Measurements from ENCODE around the gene BTF3. TPM values are rescaled to one million over a fixed set of nuclear protein-coding genes. Genes with fewer than 3 reads are reported as not detected.

The BTF3 gene
- total and polyA plus RNA-seq, 2 of the 8 experiments (the other 6 are each of a cell fraction or from before 2014, with no cell fraction given) = 396 to 754 TPM

GRCh38 chr5:73469878-73470277 is 28.4 kb upstream of the BTF3 start:
- Histone ChIP-seq H3K4me3 (ENCODE audit: extremely low read depth in 1 of 4, insufficient read depth in 2 of 4, low read depth in 3 of 4, low read length in 4 of 4) (no peak overlapping the region), H3K18ac (ENCODE audit: extremely low read depth, low read length) (no peak overlapping the region), H4K8ac (ENCODE audit: extremely low read depth, insufficient read depth, low read length) (no peak overlapping the region), H3K36me3 (ENCODE audit: control insufficient read depth in 2 of 4, insufficient read depth in 4 of 4, low read length in 3 of 4) (no peaks in the 10 kb centered on the region), H3K23ac (ENCODE audit: insufficient read length) (no peak overlapping the region), H3K56ac (replicated peaks; ENCODE audit: insufficient read length, low read depth, low read length) (no peak overlapping the region), H2BK15ac (ENCODE audit: low read length) (no peak overlapping the region), H3K4me1 (replicated peaks in 1 of 4; ENCODE audit: control insufficient read depth in 3 of 4, insufficient read depth in 4 of 4, low read length in 3 of 4) (peaks cover 0 to 2% (median under 1%) of the 10 kb centered on the region in 4 experiments; a peak in 3 of 7 replicates), H3K9ac (replicated peaks in 1 of 4; ENCODE audit: extremely low read depth in 1 of 4, low read depth in 3 of 4, low read length in 3 of 4) (no peak overlapping the region), H2BK12ac (ENCODE audit: low read depth, low read length) (no peak overlapping the region), H4K20me1 (replicated peaks in 1 of 2; ENCODE audit: control insufficient read depth in 1 of 2, insufficient read depth in 2 of 2, low read length in 2 of 2) (no peaks in the 10 kb centered on the region), H3K14ac (ENCODE audit: insufficient read length) (no peak overlapping the region), H2BK120ac (replicated peaks; ENCODE audit: low read depth, low read length) (no peak overlapping the region), H3K9me3 (ENCODE audit: insufficient read depth in 2 of 2, low read depth in 1 of 2, low read length in 1 of 2) (no peaks in the 10 kb centered on the region; a peak in 2 of 4 replicates), H3K27ac (ENCODE audit: low read depth, low read length) (no peak overlapping the region), H3K4ac (replicated peaks; ENCODE audit: insufficient read length, low read depth, low read length) (no peak overlapping the region), H3K27me3 (replicated peaks in 1 of 4; ENCODE audit: control insufficient read depth in 3 of 4, extremely low read depth in 1 of 4, insufficient read depth in 3 of 4, low read length in 3 of 4) (no peaks in the 10 kb centered on the region; a peak in 1 of 7 replicates), H2BK20ac (ENCODE audit: low read length) (no peak overlapping the region), H4K5ac (ENCODE audit: insufficient read length, low read depth, low read length) (no peak overlapping the region), H2AK5ac (ENCODE audit: low read depth, low read length) (no peak overlapping the region), H3K4me2 (ENCODE audit: insufficient read depth in 1 of 2, low read depth in 2 of 2, low read length in 2 of 2) (no peak overlapping the region), H3K79me2 (ENCODE audit: control insufficient read depth in 1 of 2, insufficient read depth in 2 of 2, low read length in 2 of 2) (no peaks in the 10 kb centered on the region), H3K23me2 (ENCODE audit: low read depth, low read length) (no peaks in the 10 kb centered on the region), H3K79me1 (ENCODE audit: low read depth, low read length) (no peaks in the 10 kb centered on the region), H2AFZ (ENCODE audit: low read length) (no peak overlapping the region), H2BK5ac (ENCODE audit: low read depth, low read length) (no peak overlapping the region), H4K91ac (replicated peaks; ENCODE audit: insufficient read length, low read length) (no peak overlapping the region)
- DNase-seq (ENCODE audit: low read depth in 1 of 2, low spot score in 2 of 2) (no peak), FAIRE-seq (no peak)
- TF ChIP-seq FOSL1 (IDR thresholded peaks at IDR 0.05; ENCODE audit: insufficient read depth, low read depth, low read length) = no peak
- TF ChIP-seq SP2 (IDR thresholded peaks at IDR 0.05; ENCODE audit: low read length) = no peak
- 95% methylated on average over 8 of the region's 8 CpGs; no CpG with 5 or more reads in 1 of the 2 experiments for WGBS, 2 experiments (ENCODE audit: extremely low coverage in 1 of 2, insufficient coverage in 1 of 2, insufficient read length in 1 of 2, insufficient replicate concordance in 2 of 2, low coverage in 1 of 2, low lambda C conversion rate in 2 of 2, missing lambda C conversion rate in 1 of 2)
- CTCF ChIA-PET (ENCODE audit: partially characterized antibody) = interaction anchor here (1.0 to 2.9 kb wide), 2 partner anchors 16 to 19 kb away, joined by 3 to 17 read pairs; no protein-coding TSS in a partner anchor
- POLR2A ChIA-PET (ENCODE audit: partially characterized antibody) = no interaction called here
